Brain microvascular endothelial cell (primary cell): ENCODE data around the gene TAF11L4.
"Not testable (repeated sequence)": the region's sequence is repeated elsewhere in the genome, so short reads cannot be mapped to it uniquely, and the experiment has no call there.

Experiments
- DNase-seq: peaks from one replicate; pipeline ENCODE4 v3.0.0-alpha.2; 2020
- H3K27ac ChIP-seq: fragments of 250-450 bp; sonication (Bioruptor Pico); 2 replicates; pipeline ENCODE4 v1.5.1; 2020; ENCODE audit warnings: mild to moderate bottlenecking, moderate library complexity
- H3K27me3 ChIP-seq: fragments of 250-450 bp; sonication (Bioruptor Pico); replicated peaks from 2 replicates; pipeline ENCODE4 v1.5.1; 2020; ENCODE audit warnings: mild to moderate bottlenecking
- H3K36me3 ChIP-seq: fragments of 250-450 bp; sonication (Bioruptor Pico); replicated peaks from 2 replicates; pipeline ENCODE4 v1.5.1; 2020; ENCODE audit warnings: mild to moderate bottlenecking
- H3K4me3 ChIP-seq: 2 replicates; pipeline ENCODE4 v1.5.1; 2011; ENCODE audit warnings: low read depth, mild to moderate bottlenecking, control low read depth, low read length, moderate library complexity
- in situ Hi-C: cut with HindIII; loops from 2 replicates; pipeline ENCODE4 v1.10.0; 2017; ENCODE audit warnings: low sequenced_read_pairs, low pct_ligation_motif_present
- TF ChIP-seq, protein P1 (sequence below): IDR thresholded peaks from 2 replicates; pipeline ENCODE4 v1.5.1; 2011; ENCODE audit warnings: low read depth, mild to moderate bottlenecking, moderate library complexity, low read length, control low read depth, inconsistent platforms; ENCODE audit errors: missing control alignments

Gene TAF11L4

DNA sequence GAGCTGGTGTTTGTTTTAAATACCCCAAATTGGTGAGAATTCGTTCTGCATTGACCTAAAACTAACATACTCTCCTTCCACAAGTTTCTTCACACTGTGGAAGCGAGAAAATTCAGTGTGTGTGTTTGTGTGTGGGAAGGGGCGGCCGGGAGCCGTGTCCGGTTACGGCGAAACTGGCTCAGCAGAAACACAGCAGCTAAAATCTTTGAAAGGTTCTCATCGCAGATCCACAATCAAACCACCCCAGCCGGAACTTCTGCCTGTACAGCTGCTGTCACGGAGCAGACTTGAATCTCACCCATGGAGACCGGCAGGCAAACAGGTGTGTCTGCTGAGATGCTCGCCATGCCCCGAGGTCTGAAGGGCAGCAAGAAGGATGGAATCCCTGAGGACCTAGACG is at the start of gene TAF11L4:
Gene TAF11L4, plus strand, starts transcription at position 301 of the 400 bp plus-strand sequence.
- DNase-seq, in situ Hi-C loops, H3K27ac ChIP-seq, H3K4me3 ChIP-seq, H3K36me3 ChIP-seq, H3K27me3 ChIP-seq: not testable (repeated sequence)

DNA sequence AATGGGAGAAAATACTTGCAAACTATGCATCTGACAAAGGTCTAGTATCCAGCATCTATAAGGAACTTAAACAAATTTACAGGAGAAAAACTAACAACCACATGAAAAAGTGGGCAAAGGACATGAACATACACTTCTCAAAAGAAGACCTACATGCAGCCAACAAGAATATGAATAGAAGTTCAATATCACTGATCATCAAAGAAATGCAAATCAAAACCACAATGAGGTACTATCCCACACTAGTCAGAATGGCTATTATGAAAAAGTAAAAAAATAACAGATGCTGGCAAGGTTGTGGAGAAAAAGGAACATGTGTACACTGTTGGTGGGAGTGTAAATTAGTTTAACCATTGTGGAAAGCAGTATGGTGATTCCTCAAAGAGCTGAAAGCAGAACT is 46.5 kb upstream of the TAF11L4 start:
- H3K27me3 ChIP-seq, H3K27ac ChIP-seq, H3K4me3 ChIP-seq, DNase-seq, in situ Hi-C loops, H3K36me3 ChIP-seq: not testable (repeated sequence)

GRCh38 chr5:17477043-17477442 is 44.6 kb upstream of the TAF11L4 start:
- no peak for DNase-seq
- no peak overlapping the region for H3K4me3 ChIP-seq
- H3K36me3 ChIP-seq: no peaks in the 10 kb centered on the region
- TF ChIP-seq, protein P1, sequence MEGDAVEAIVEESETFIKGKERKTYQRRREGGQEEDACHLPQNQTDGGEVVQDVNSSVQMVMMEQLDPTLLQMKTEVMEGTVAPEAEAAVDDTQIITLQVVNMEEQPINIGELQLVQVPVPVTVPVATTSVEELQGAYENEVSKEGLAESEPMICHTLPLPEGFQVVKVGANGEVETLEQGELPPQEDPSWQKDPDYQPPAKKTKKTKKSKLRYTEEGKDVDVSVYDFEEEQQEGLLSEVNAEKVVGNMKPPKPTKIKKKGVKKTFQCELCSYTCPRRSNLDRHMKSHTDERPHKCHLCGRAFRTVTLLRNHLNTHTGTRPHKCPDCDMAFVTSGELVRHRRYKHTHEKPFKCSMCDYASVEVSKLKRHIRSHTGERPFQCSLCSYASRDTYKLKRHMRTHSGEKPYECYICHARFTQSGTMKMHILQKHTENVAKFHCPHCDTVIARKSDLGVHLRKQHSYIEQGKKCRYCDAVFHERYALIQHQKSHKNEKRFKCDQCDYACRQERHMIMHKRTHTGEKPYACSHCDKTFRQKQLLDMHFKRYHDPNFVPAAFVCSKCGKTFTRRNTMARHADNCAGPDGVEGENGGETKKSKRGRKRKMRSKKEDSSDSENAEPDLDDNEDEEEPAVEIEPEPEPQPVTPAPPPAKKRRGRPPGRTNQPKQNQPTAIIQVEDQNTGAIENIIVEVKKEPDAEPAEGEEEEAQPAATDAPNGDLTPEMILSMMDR: no peak
- no peaks in the 10 kb centered on the region for H3K27me3 ChIP-seq
- in situ Hi-C loops: no loop called here
- H3K27ac ChIP-seq: no peak overlapping the region

- Histone ChIP-seq H3K36me3 (no peaks in the 10 kb centered on the region), H3K27me3 (no peaks in the 10 kb centered on the region), H3K27ac (no peak overlapping the region), H3K4me3 (no peak overlapping the region)
- DNase-seq: no peak
- TF ChIP-seq, protein P1: no peak
- in situ Hi-C loops: no loop called here
These were observed 43.9 kb upstream of the TAF11L4 start for GRCh38 chr5:17477573-17478265.

DNA sequence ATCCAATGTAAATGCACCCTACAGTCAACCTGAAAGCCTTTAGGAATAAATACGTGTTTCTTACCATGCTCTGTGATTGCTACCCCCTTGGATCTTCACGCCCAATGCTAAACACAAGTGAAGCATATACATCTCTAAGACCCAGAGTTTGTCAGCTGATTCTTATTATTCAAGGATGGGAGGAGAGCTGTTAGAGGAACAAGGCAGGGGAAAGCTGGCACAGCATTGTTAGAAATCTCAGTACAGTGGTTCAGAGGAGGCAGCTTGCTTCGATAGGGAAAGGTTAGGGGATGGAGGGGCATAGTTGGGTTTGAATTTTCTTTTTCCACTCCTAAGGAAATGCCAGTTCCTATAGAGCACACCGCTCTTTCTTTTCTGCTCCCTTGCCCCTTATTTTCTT is 40.2 kb upstream of the TAF11L4 start:
- DNase-seq: no peak
- no peaks in the 10 kb centered on the region for H3K27me3 ChIP-seq
- TF ChIP-seq, protein P1: no peak
- H3K27ac ChIP-seq: no peak overlapping the region
- in situ Hi-C loops: no loop called here
- no peak overlapping the region for H3K4me3 ChIP-seq
- no peaks in the 10 kb centered on the region for H3K36me3 ChIP-seq

- DNase-seq: no peak
- in situ Hi-C loops: no loop called here
These were observed 38.8 kb upstream of the TAF11L4 start for GRCh38 chr5:17482790-17483189.

DNA sequence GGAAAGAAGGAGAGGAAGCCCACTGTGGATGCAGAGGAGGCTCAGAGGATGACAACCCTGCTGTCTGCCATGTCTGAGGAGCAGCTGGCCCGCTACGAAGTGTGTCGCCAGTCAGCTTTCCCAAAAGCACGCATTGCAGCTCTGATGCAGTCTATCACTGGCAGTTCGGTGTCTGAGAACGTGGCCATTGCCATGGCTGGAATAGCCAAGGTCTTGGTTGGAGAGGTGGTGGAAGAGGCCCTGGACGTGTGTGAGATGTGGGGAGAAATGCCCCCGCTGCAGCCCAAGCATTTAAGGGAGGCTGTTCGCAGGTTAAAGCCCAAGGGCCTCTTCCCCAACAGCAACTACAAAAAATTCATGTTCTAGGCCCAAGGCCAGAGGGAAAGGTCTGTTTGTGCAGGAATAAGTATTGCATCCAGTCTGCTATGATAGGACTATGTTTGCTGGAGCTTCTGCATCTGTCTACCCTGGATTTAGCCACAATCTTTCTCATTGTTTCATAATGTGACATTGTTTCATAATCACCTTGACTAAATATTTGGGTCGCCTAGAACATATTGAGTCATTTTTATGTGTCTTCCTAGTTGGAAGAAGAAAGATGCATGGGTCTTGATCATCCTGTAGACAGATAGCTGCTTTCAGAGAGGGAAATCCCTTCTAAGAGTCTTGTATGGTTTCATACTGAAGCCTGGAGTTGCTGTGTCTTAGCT is 35.0 kb upstream of the TAF11L4 start:
- H3K27me3 ChIP-seq, H3K36me3 ChIP-seq, H3K27ac ChIP-seq, in situ Hi-C loops, DNase-seq, H3K4me3 ChIP-seq: not testable (repeated sequence)

More at GRCh38 chr5:17482790-17483189, 38.8 kb upstream of the TAF11L4 start:
- no peak overlapping the region for H3K27ac ChIP-seq
- H3K36me3 ChIP-seq: no peaks in the 10 kb centered on the region
- H3K27me3 ChIP-seq: no peaks in the 10 kb centered on the region
- H3K4me3 ChIP-seq: no peak overlapping the region
- TF ChIP-seq, protein P1: no peak
